Neural progenitor cell (in vitro differentiated cells): Measurements from ENCODE around the gene PIGQ. TPM values are rescaled to one million over a fixed set of nuclear protein-coding genes. Genes with fewer than 3 reads are reported as not detected.
A peak's percentile ranks its signal among the peaks of the same experiment; 100 is the strongest.

ENCODE experiments used
- DNase-seq: peaks from one replicate; pipeline ENCODE4 v3.0.0-alpha.2; 2016; ENCODE audit warnings: low spot score
- H2AFZ ChIP-seq: fragments of 200-600 bp; sonication (generic); replicated peaks from 2 replicates; pipeline ENCODE4 v1.6.1; 2016; ENCODE audit warnings: antibody characterized with exemption
- H3F3A ChIP-seq: fragments of 200-600 bp; sonication (generic); 2 replicates; pipeline ENCODE4 v1.6.1; 2016; ENCODE audit warnings: antibody characterized with exemption, low read depth
- H3K27ac ChIP-seq: fragments of 200-600 bp; sonication (generic); 2 replicates; pipeline ENCODE4 v1.5.1; 2016; ENCODE audit warnings: mild to moderate bottlenecking
- H3K27me3 ChIP-seq: fragments of 200-600 bp; sonication (generic); 2 replicates; pipeline ENCODE4 v1.6.1; 2016; ENCODE audit warnings: mild to moderate bottlenecking, moderate library complexity
- H3K36me3 ChIP-seq: fragments of 200-600 bp; sonication (generic); 2 replicates; pipeline ENCODE4 v1.5.1; 2016
- H3K4me1 ChIP-seq: fragments of 200-600 bp; sonication (generic); 2 replicates; pipeline ENCODE4 v1.6.1; 2016; ENCODE audit warnings: mixed run types
- H3K4me2 ChIP-seq: fragments of 200-600 bp; sonication (generic); 2 replicates; pipeline ENCODE4 v1.6.1; 2016
- H3K4me3 ChIP-seq: fragments of 200-600 bp; sonication (generic); 2 replicates; pipeline ENCODE4 v1.5.1; 2016
- H3K79me2 ChIP-seq: fragments of 200-600 bp; sonication (generic); 2 replicates; pipeline ENCODE4 v1.6.1; 2016; ENCODE audit warnings: low read depth
- H3K9ac ChIP-seq: fragments of 200-600 bp; sonication (generic); 2 replicates; pipeline ENCODE4 v1.6.1; 2016
- H3K9me3 ChIP-seq: fragments of 200-600 bp; sonication (generic); 2 replicates; pipeline ENCODE4 v1.5.1; 2016; ENCODE audit warnings: low read depth
- H4K20me1 ChIP-seq: fragments of 200-600 bp; sonication (generic); 2 replicates; pipeline ENCODE4 v1.6.1; 2016; ENCODE audit warnings: low read depth
- H3K27ac Mint-ChIP-seq: 3 replicates; pipeline ENCODE4 v1.8.0; 2021; ENCODE audit warnings: mixed read lengths
- H3K27me3 Mint-ChIP-seq: 2 replicates; pipeline ENCODE4 v1.8.0; 2022; ENCODE audit warnings: low read depth, mild to moderate bottlenecking, inconsistent platforms, moderate library complexity, mixed read lengths; ENCODE audit not compliant: insufficient read depth
- H3K36me3 Mint-ChIP-seq: 3 replicates; pipeline ENCODE4 v1.8.0; 2021; ENCODE audit warnings: mixed read lengths
- H3K4me1 Mint-ChIP-seq: 3 replicates; pipeline ENCODE4 v1.8.0; 2021; ENCODE audit warnings: mixed read lengths
- H3K4me3 Mint-ChIP-seq: 3 replicates; pipeline ENCODE4 v1.8.0; 2021; ENCODE audit warnings: mild to moderate bottlenecking, moderate library complexity, mixed read lengths
- H3K9me3 Mint-ChIP-seq: 3 replicates; pipeline ENCODE4 v1.8.0; 2020; ENCODE audit warnings: mixed read lengths
- CTCF ChIP-seq: fragments of 200-600 bp; sonication (generic); IDR thresholded peaks from 2 replicates; pipeline ENCODE4 v1.5.1; 2017; ENCODE audit warnings: antibody characterized with exemption, mild to moderate bottlenecking
- EZH2 ChIP-seq: fragments of 200-600 bp; sonication (generic); IDR thresholded peaks from 2 replicates; pipeline ENCODE4 v1.6.1; 2017; ENCODE audit warnings: antibody characterized with exemption, mild to moderate bottlenecking, moderate library complexity
- EZH2phosphoT487 ChIP-seq: fragments of 200-600 bp; sonication (generic); IDR thresholded peaks from 2 replicates; pipeline ENCODE4 v1.6.1; 2017; ENCODE audit warnings: antibody characterized with exemption
- total RNA-seq: library from RNA; depleted of rRNA; stranded (reverse); fragments of >200 nt; gene quantifications from 2 replicates; pipeline ENCODE4 v1.2.3, GENCODE V29; 2015; ENCODE audit warnings: low replicate concordance

Gene PIGQ
- total RNA-seq, 1 donor from 2014 or later, result 16.1 TPM

- H3K27ac ChIP-seq, result no peak overlapping the region
- Mint-ChIP-seq H3K4me1 (no peaks in the 10 kb centered on the region), H3K36me3 (no peaks in the 10 kb centered on the region), H3K4me3 (no peak overlapping the region), H3K9me3 (no peaks in the 10 kb centered on the region), H3K27ac (no peak overlapping the region), H3K27me3 (no peaks in the 10 kb centered on the region)
- H3K79me2 ChIP-seq, result peaks cover 43% of the 10 kb centered on the region
- no peak overlapping the region for H3K4me2 ChIP-seq
- H3K4me1 ChIP-seq, result no peaks in the 10 kb centered on the region
- no peaks in the 10 kb centered on the region for H3K27me3 ChIP-seq
- DNase-seq, result no peak
- no peaks in the 10 kb centered on the region for H3K36me3 ChIP-seq
- peaks cover 56% of the 10 kb centered on the region for H4K20me1 ChIP-seq
- H2AFZ ChIP-seq, result no peak overlapping the region
- no peak overlapping the region for H3K4me3 ChIP-seq
- no peak overlapping the region for H3K9ac ChIP-seq
- TF ChIP-seq CTCF, result no peak
- no peak for TF ChIP-seq EZH2
- no peak for TF ChIP-seq EZH2phosphoT487
- peaks cover 5% of the 10 kb centered on the region for H3F3A ChIP-seq
- H3K9me3 ChIP-seq, result no peaks in the 10 kb centered on the region
These were observed 33.0 kb upstream of the PIGQ start for GRCh38 chr16:536746-537145.

DNA sequence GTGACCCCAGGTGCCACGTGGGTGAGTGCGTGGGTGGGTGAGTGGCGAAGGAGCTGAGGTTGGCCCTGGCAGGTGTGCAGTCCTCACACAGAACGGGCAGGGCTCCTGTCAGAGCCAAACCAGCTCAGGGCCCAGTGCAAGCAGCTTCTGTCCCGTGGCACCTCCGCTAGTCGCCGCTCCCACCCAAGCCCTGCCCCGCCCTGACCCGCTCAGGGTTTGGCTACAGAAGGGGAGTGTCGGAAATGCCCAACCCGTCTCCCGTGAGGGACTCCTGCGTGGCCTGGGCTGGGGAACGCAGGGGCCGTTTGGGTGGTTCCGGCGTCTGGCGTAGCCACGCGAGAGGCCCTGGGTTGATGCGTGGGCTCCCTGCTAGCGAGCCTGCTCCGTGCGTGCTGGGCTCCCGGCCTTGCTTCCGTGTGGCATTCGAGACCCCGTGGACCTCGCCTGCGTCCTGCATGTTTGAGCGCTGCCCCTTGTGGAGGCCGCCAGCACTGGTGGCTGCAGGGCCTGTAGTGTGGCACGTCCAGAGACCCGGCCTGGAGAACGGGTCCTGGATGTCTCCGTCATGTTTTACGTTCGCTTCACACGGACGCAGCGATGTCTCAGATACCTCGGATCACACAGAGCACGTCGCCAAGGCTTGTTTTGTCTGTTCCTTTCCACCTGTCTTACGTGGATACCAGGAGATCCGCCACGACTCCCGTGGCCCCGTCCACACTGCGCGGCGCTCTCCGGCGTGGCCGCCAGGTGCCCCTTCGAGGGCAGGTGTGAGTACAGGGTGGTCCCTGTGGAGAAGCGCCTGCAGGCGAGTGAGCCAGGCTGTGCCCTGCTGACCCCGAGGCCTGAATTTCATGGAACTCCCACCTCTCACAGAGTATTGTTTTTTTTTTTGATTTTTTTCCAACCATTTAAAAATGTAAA is 32.1 kb upstream of the PIGQ start:
- Histone ChIP-seq H3K79me2 (peaks cover 34% of the 10 kb centered on the region), H3K27me3 (no peaks in the 10 kb centered on the region), H4K20me1 (peaks cover 49% of the 10 kb centered on the region), H3K36me3 (no peaks in the 10 kb centered on the region), H3K4me1 (no peaks in the 10 kb centered on the region), H2AFZ (no peak overlapping the region), H3F3A (peaks cover 5% of the 10 kb centered on the region), H3K9ac (no peak overlapping the region), H3K4me3 (no peak overlapping the region), H3K27ac (no peak overlapping the region), H3K4me2 (no peak overlapping the region), H3K9me3 (no peaks in the 10 kb centered on the region)
- no peak overlapping the region for H3K4me3 Mint-ChIP-seq
- H3K9me3 Mint-ChIP-seq, result no peaks in the 10 kb centered on the region
- peaks cover 4% of the 10 kb centered on the region for H3K27me3 Mint-ChIP-seq
- no peak for TF ChIP-seq EZH2
- peak; percentile 29 for TF ChIP-seq CTCF
- no peak for TF ChIP-seq EZH2phosphoT487
- DNase-seq, result no peak
- H3K36me3 Mint-ChIP-seq, result peaks cover 5% of the 10 kb centered on the region
- no peak overlapping the region for H3K27ac Mint-ChIP-seq
- H3K4me1 Mint-ChIP-seq, result no peaks in the 10 kb centered on the region

- Histone ChIP-seq H3F3A (no peaks in the 10 kb centered on the region), H3K9me3 (no peaks in the 10 kb centered on the region), H3K4me2 (no peak overlapping the region), H3K79me2 (peaks cover 12% of the 10 kb centered on the region), H3K27me3 (no peaks in the 10 kb centered on the region), H3K4me1 (no peaks in the 10 kb centered on the region), H3K36me3 (no peaks in the 10 kb centered on the region), H3K9ac (no peak overlapping the region), H4K20me1 (peaks cover 26% of the 10 kb centered on the region), H3K4me3 (no peak overlapping the region), H2AFZ (no peak overlapping the region), H3K27ac (no peak overlapping the region)
- Mint-ChIP-seq H3K27ac (no peak overlapping the region), H3K27me3 (peaks cover 5% of the 10 kb centered on the region), H3K4me1 (no peaks in the 10 kb centered on the region), H3K4me3 (no peak overlapping the region), H3K9me3 (no peaks in the 10 kb centered on the region), H3K36me3 (peaks cover 5% of the 10 kb centered on the region)
- TF ChIP-seq EZH2 (no peak), EZH2phosphoT487 (no peak), CTCF (no peak)
- no peak for DNase-seq
These were observed 29.8 kb upstream of the PIGQ start for GRCh38 chr16:539901-540530.
